IMR-90 (cell line): ENCODE measurements around the gene FRYL. TPM values are rescaled to one million over a fixed set of nuclear protein-coding genes. Genes with fewer than 3 reads are reported as not detected.

Source experiments
- ATAC-seq: fragments of 200-7000 bp; cut with Tn5 transposase; 2 replicates; pipeline ENCODE4 v1.9.1; 2020; ENCODE audit warnings: low read depth, mild to moderate bottlenecking, moderate library complexity
- BruUV-seq: library from RNA; stranded (reverse); fragments of 400-500 nt; replicated peaks from 2 replicates; lab custom pipeline; 2021; lab: Mats Ljungman, UMichigan
- CTCF ChIA-PET: fragments of 300-600 bp; formaldehyde crosslinking; extraction: SDS; loops from one replicate; lab custom pipeline; 2021; ENCODE audit warnings: antibody characterized with exemption; lab: Yijun Ruan, JAX
- POLR2A ChIA-PET: fragments of 300-600 bp; sonication (Branson Sonifier 250); formaldehyde crosslinking; loops from one replicate; lab custom pipeline; 2022; ENCODE audit warnings: antibody characterized with exemption; ENCODE audit not compliant: unreplicated experiment; lab: Charles Lee
- DNase-seq: peaks from one replicate; pipeline ENCODE4 v3.0.0; 2013
- H2AFZ ChIP-seq: replicated peaks from 2 replicates; pipeline ENCODE3; 2013; ENCODE audit warnings: low read length, mild to moderate bottlenecking; ENCODE audit not compliant: poor library complexity
- H2AK5ac ChIP-seq: 2 replicates; pipeline ENCODE4 v1.6.1; 2013; ENCODE audit warnings: low read depth, low read length, inconsistent platforms
- H2AK9ac ChIP-seq: replicated peaks from 2 replicates; pipeline ENCODE3; 2013; ENCODE audit warnings: mild to moderate bottlenecking, low read depth, low read length, moderate library complexity; ENCODE audit not compliant: poor library complexity
- H2BK120ac ChIP-seq: 2 replicates; pipeline ENCODE4 v1.6.1; 2013; ENCODE audit warnings: low read depth, low read length, inconsistent platforms
- H2BK15ac ChIP-seq: 3 replicates; pipeline ENCODE4 v1.6.1; 2013; ENCODE audit warnings: low read depth, low read length, inconsistent platforms
- H2BK20ac ChIP-seq: 2 replicates; pipeline ENCODE4 v1.6.1; 2013; ENCODE audit warnings: low read depth, mild to moderate bottlenecking, inconsistent platforms, low read length, moderate library complexity
- H2BK5ac ChIP-seq: 2 replicates; pipeline ENCODE4 v1.6.1; 2013; ENCODE audit warnings: mild to moderate bottlenecking, low read depth, low read length, inconsistent platforms; ENCODE audit not compliant: poor library complexity, severe bottlenecking
- H3K14ac ChIP-seq: replicated peaks from 2 replicates; pipeline ENCODE4 v1.6.1; 2013; ENCODE audit warnings: low read depth, low read length, inconsistent platforms
- H3K18ac ChIP-seq: 2 replicates; pipeline ENCODE4 v1.6.1; 2013; ENCODE audit warnings: low read depth, low read length, control low read depth
- H3K23ac ChIP-seq: 2 replicates; pipeline ENCODE4 v1.6.1; 2013; ENCODE audit warnings: low read depth, low read length, inconsistent platforms
- H3K27ac ChIP-seq: 2 replicates; pipeline ENCODE4 v1.5.1; 2013; ENCODE audit warnings: mild to moderate bottlenecking, control low read depth, low read length; ENCODE audit not compliant: insufficient read depth
- H3K27me3 ChIP-seq: 2 replicates; pipeline ENCODE4 v1.6.1; 2013; ENCODE audit warnings: low read length; ENCODE audit not compliant: control insufficient read depth, insufficient read depth
- H3K36me3 ChIP-seq: 2 replicates; pipeline ENCODE4 v1.6.1; 2013; ENCODE audit warnings: low read length, mixed read lengths; ENCODE audit not compliant: control insufficient read depth, insufficient read depth
- H3K4ac ChIP-seq: 2 replicates; pipeline ENCODE4 v1.6.1; 2013; ENCODE audit warnings: low read depth, low read length, inconsistent platforms
- H3K4me1 ChIP-seq: 2 replicates; pipeline ENCODE4 v1.6.1; 2013; ENCODE audit warnings: low read length, mixed read lengths; ENCODE audit not compliant: control insufficient read depth, insufficient read depth
- H3K4me2 ChIP-seq: 2 replicates; pipeline ENCODE4 v1.6.1; 2013; ENCODE audit warnings: low read depth, mild to moderate bottlenecking, control low read depth, low read length, moderate library complexity
- H3K4me3 ChIP-seq: 2 replicates; pipeline ENCODE4 v1.5.1; 2013; ENCODE audit warnings: low read depth, mild to moderate bottlenecking, control low read depth, low read length, moderate library complexity; ENCODE audit not compliant: insufficient read depth
- H3K56ac ChIP-seq: 2 replicates; pipeline ENCODE4 v1.6.1; 2013; ENCODE audit warnings: low read length, inconsistent platforms; ENCODE audit not compliant: insufficient read depth; ENCODE audit errors: extremely low read depth
- H3K79me1 ChIP-seq, 2 experiments: 2 replicates each; pipeline ENCODE4 v1.6.1; 2013; ENCODE audit warnings: low read length in 2 of 2, inconsistent platforms in 1 of 2, low read depth in 1 of 2
- H3K9ac ChIP-seq: 2 replicates; pipeline ENCODE4 v1.6.1; 2013; ENCODE audit warnings: low read depth, low read length, control low read depth
- H3K9me1 ChIP-seq: 2 replicates; pipeline ENCODE4 v1.6.1; 2013; ENCODE audit warnings: low read length, inconsistent platforms; ENCODE audit not compliant: insufficient read depth
- H3K9me3 ChIP-seq: 2 replicates; pipeline ENCODE4 v1.6.1; 2013; ENCODE audit warnings: low read length; ENCODE audit not compliant: control insufficient read depth, insufficient read depth
- H4K20me1 ChIP-seq: 2 replicates; pipeline ENCODE4 v1.6.1; 2013; ENCODE audit warnings: low read length, inconsistent platforms; ENCODE audit not compliant: insufficient read depth
- H4K5ac ChIP-seq: 2 replicates; pipeline ENCODE4 v1.6.1; 2013; ENCODE audit warnings: mild to moderate bottlenecking, low read depth, low read length, control low read depth
- H4K8ac ChIP-seq, 2 experiments: 2 replicates each; pipeline ENCODE4 v1.6.1; 2013; ENCODE audit warnings: low read depth in 2 of 2, low read length in 2 of 2, control low read depth in 1 of 2, inconsistent platforms in 1 of 2
- H4K91ac ChIP-seq: 2 replicates; pipeline ENCODE4 v1.6.1; 2013; ENCODE audit warnings: low read depth, low read length, inconsistent platforms; ENCODE audit not compliant: insufficient read depth
- FOS ChIP-seq: fragments of 150-350 bp; IDR thresholded peaks from 2 replicates; pipeline ENCODE4 v1.6.1; 2016; ENCODE audit warnings: low read depth, low read length
- MAFK ChIP-seq: IDR thresholded peaks from 2 replicates; pipeline ENCODE4 v1.6.1; 2012; ENCODE audit warnings: low read depth, low read length, improper control_type of control experiment
- MAZ ChIP-seq: IDR thresholded peaks from 2 replicates; pipeline ENCODE4 v1.6.1; 2012; ENCODE audit warnings: low read depth, mild to moderate bottlenecking, low read length, improper control_type of control experiment, moderate library complexity, borderline replicate concordance
- MXI1 ChIP-seq: IDR thresholded peaks from 2 replicates; pipeline ENCODE4 v1.6.1; 2012; ENCODE audit warnings: low read depth, mild to moderate bottlenecking, low read length, moderate library complexity, borderline replicate concordance
- NFE2L2 ChIP-seq: fragments of 150-350 bp; IDR thresholded peaks from 2 replicates; pipeline ENCODE4 v1.6.1; 2016; ENCODE audit warnings: low read depth, mild to moderate bottlenecking, low read length
- POLR2A ChIP-seq: IDR thresholded peaks from 2 replicates; pipeline ENCODE4 v1.6.1; 2012; ENCODE audit warnings: mild to moderate bottlenecking, low read depth, low read length
- RAD21 ChIP-seq: IDR thresholded peaks from 2 replicates; pipeline ENCODE4 v1.6.1; 2012; ENCODE audit warnings: low read length, improper control_type of control experiment
- RCOR1 ChIP-seq: IDR thresholded peaks from 2 replicates; pipeline ENCODE4 v1.6.1; 2012; ENCODE audit warnings: mild to moderate bottlenecking, low read length, improper control_type of control experiment; ENCODE audit not compliant: insufficient replicate concordance
- SMC3 ChIP-seq: fragments of 150-350 bp; IDR thresholded peaks from 2 replicates; pipeline ENCODE4 v1.6.1; 2016; ENCODE audit warnings: low read depth, mild to moderate bottlenecking, antibody characterized with exemption, low read length, moderate library complexity
- USF2 ChIP-seq: fragments of 150-350 bp; IDR thresholded peaks from 2 replicates; pipeline ENCODE4 v1.6.1; 2017; ENCODE audit warnings: mild to moderate bottlenecking, antibody characterized with exemption, low read length, low read depth
- WGBS, 2 experiments: methylation state at CpG; one replicate each; pipeline versions ENCODE4 v1.1.5 to v1.1.7; 2013; ENCODE audit warnings: missing lambda C conversion rate in 2 of 2; ENCODE audit not compliant: insufficient read length in 1 of 2; ENCODE audit errors: extremely low coverage in 2 of 2; 5-methylcytosine and 5-hydroxymethylcytosine counted together
- dilution Hi-C: fragments of 300-500 bp; cut with HindIII; formaldehyde crosslinking; loops from one replicate; pipeline ENCODE4 v1.14.3; 2018; ENCODE audit warnings: low sequenced_read_pairs; ENCODE audit not compliant: unreplicated experiment
- in situ Hi-C: fragments of 300-500 bp; cut with MboI; formaldehyde crosslinking; loops from 3 replicates; pipeline ENCODE4 v1.14.3; 2019; ENCODE audit warnings: low sequenced_read_pairs, inconsistent platforms, mixed read lengths
- intact Hi-C: fragments of 100-400 bp; cut with micrococcal nuclease; formaldehyde crosslinking; loops from 2 replicates; pipeline ENCODE4 v1.10.0; 2022
- polyA plus RNA-seq, 3 experiments: library from polyadenylated mRNA; depleted of rRNA; stranded (reverse); fragments of >200 nt; gene quantifications; 2 replicates each; pipeline ENCODE4 v1.2.3, GENCODE V29; 2012; ENCODE audit warnings: low replicate concordance in 1 of 3
- total RNA-seq: library from RNA; depleted of rRNA; stranded (reverse); fragments of >200 nt; gene quantifications from 2 replicates; pipeline ENCODE4 v1.2.3, GENCODE V29; 2012

Gene FRYL
- total and polyA plus RNA-seq, 2 of the 4 experiments (the other 2 are of a cell fraction) = 9.9 to 77.4 TPM

DNA sequence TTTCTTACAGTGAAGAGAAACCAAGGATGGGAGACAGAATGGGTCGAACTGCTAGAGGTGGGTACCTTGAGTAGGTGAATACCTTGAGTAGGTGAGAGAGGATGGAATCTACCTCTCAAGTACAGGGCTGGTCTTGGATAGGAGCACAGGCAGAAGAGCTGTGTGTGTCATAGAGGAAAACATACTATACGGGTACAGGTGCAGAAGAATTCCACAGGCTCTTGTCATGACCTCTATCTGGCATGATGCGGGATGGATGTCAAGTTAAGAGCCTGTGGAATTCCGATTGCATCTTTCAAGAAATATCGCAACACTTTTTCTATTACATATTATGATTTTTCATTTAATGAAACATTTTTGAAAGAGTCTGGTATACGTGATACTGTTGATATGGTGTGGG, 32.8 kb upstream of the FRYL start:
- Histone ChIP-seq H3K79me1 (no peaks in the 10 kb centered on the region), H2AK5ac (no peak overlapping the region), H2AFZ (no peak overlapping the region), H4K20me1 (no peaks in the 10 kb centered on the region), H4K5ac (no peak overlapping the region), H3K14ac (no peak overlapping the region), H3K9ac (no peak overlapping the region), H3K18ac (no peak overlapping the region), H3K23ac (no peak overlapping the region), H2AK9ac (no peak overlapping the region), H3K4me3 (no peak overlapping the region), H4K91ac (no peak overlapping the region), H3K4ac (no peak overlapping the region), H3K56ac (no peak overlapping the region), H3K9me3 (no peaks in the 10 kb centered on the region), H3K4me1 (no peaks in the 10 kb centered on the region), H3K27ac (no peak overlapping the region), H3K36me3 (no peaks in the 10 kb centered on the region), H3K9me1 (no peaks in the 10 kb centered on the region), H2BK20ac (no peak overlapping the region), H2BK5ac (no peak overlapping the region), H2BK15ac (no peak overlapping the region), H3K27me3 (peaks cover 2% of the 10 kb centered on the region; the same call in 1 of the 2 replicates), H2BK120ac (no peak overlapping the region), H3K4me2 (no peak overlapping the region), H4K8ac (no peak overlapping the region)
- intact Hi-C loops (no loop called here), dilution Hi-C loops (no loop called here), in situ Hi-C loops (no loop called here)
- TF ChIP-seq MXI1 (no peak), RCOR1 (no peak), MAZ (no peak), FOS (no peak), POLR2A (no peak), MAFK (no peak), USF2 (no peak), NFE2L2 (no peak), RAD21 (no peak), SMC3 (no peak)
- DNase-seq (no peak), ATAC-seq (no peak)
- ChIA-PET CTCF (no interaction called here), POLR2A (no interaction called here)
- no CpG with 5 or more reads among the region's 6 CpGs for WGBS, 2 experiments
- no TSS peak for BruUV-seq
